ENCODE measurements around the gene RUFY2.
"Not testable (repeated sequence)": the region's sequence is repeated elsewhere in the genome, so short reads cannot be mapped to it uniquely, and the experiment has no call there.

DNA sequence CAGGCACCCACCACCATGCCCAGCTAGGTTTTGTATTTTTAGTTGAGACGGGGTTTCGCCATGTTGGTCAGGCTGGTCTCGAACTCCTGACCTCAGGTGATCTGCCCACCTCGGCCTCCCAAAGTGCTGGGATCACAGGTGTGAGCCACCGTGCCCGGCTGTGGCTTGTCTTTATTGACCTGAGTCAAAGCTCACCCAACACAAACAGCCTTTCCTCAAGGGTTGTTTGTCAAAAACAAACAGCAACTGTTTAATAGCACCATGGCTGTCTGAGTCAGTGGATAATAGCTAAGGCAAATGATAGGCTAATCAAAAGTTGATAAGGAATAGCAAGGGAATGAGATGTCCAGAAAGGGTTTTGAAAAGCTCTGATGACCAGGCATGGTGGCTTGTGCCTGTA is 92.1 kb downstream of the RUFY2 start:
- not testable (repeated sequence) for TF ChIP-seq CTCF (IDR thresholded peaks at IDR 0.05; ENCODE audit: low read length); EZH2 (IDR thresholded peaks at IDR 0.05; ENCODE audit: borderline replicate concordance, low read length)

Data from OCI-LY1 (cell line).